Left ventricle myocardium inferior (tissue), 1 donor: ENCODE results near the gene GRIP2. TPM values are rescaled to one million over a fixed set of nuclear protein-coding genes. Genes with fewer than 3 reads are reported as not detected.
A peak's percentile ranks its signal among the peaks of the same experiment; 100 is the strongest.

ENCODE experiments used
- DNase-seq: peaks from one replicate; pipeline ENCODE4 v3.0.0-alpha.2; 2020
- H3K27ac ChIP-seq: fragments of 200-600 bp; replicated peaks from 2 replicates; pipeline ENCODE4 v1.8.0; 2021
- H3K27me3 ChIP-seq: fragments of 200-600 bp; 2 replicates; pipeline ENCODE4 v1.8.0; 2021; ENCODE audit warnings: low read depth
- H3K36me3 ChIP-seq: fragments of 200-600 bp; 2 replicates; pipeline ENCODE4 v1.8.0; 2021
- H3K4me1 ChIP-seq: fragments of 200-600 bp; 2 replicates; pipeline ENCODE4 v1.8.0; 2021
- H3K4me3 ChIP-seq: fragments of 200-600 bp; 2 replicates; pipeline ENCODE4 v1.8.0; 2021; ENCODE audit warnings: mild to moderate bottlenecking, moderate library complexity
- H3K9me3 ChIP-seq: fragments of 200-600 bp; replicated peaks from 2 replicates; pipeline ENCODE4 v1.8.0; 2021
- intact Hi-C: fragments of 100-400 bp; cut with micrococcal nuclease; formaldehyde crosslinking; loops from one replicate; pipeline ENCODE4 v1.11.0; 2022
- long read RNA-seq: library from polyadenylated mRNA; unstranded; transcript quantifications from one replicate; pipeline ENCODE4 v2.0.0, GENCODE V29; 2021
- total RNA-seq: library from RNA; stranded (reverse); fragmentation: NEBNext Ultra II Directional; extraction: Animal tissue kit (Norgen Biotek cat#: 25700); gene quantifications from one replicate; pipeline ENCODE4 v1.2.1, GENCODE V29; 2021
- TF ChIP-seq, protein P1 (sequence below): fragments of 200-600 bp; IDR thresholded peaks from 2 replicates; pipeline ENCODE4 v1.8.0; 2021; ENCODE audit warnings: antibody characterized with exemption, mild to moderate bottlenecking, borderline replicate concordance
- donor health status: DM: no; HTN: yes; CAD: no; lungs with severe emphysema.

The GRIP2 gene
- total RNA-seq: 59.1 TPM
- long read RNA-seq, partial matches to known transcripts: 56 of 82 reads
- long read RNA-seq, other reads (novel, unspliced or antisense): 26 of 82 reads

- intact Hi-C loops: no loop called here
- peak within 1 kb of the TSS; percentile 71 for H3K4me3 ChIP-seq
- TF ChIP-seq, protein P1, sequence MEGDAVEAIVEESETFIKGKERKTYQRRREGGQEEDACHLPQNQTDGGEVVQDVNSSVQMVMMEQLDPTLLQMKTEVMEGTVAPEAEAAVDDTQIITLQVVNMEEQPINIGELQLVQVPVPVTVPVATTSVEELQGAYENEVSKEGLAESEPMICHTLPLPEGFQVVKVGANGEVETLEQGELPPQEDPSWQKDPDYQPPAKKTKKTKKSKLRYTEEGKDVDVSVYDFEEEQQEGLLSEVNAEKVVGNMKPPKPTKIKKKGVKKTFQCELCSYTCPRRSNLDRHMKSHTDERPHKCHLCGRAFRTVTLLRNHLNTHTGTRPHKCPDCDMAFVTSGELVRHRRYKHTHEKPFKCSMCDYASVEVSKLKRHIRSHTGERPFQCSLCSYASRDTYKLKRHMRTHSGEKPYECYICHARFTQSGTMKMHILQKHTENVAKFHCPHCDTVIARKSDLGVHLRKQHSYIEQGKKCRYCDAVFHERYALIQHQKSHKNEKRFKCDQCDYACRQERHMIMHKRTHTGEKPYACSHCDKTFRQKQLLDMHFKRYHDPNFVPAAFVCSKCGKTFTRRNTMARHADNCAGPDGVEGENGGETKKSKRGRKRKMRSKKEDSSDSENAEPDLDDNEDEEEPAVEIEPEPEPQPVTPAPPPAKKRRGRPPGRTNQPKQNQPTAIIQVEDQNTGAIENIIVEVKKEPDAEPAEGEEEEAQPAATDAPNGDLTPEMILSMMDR: no peak
- peak; percentile 61 for DNase-seq
- H3K9me3 ChIP-seq: no peaks in the 10 kb centered on the region
- H3K27me3 ChIP-seq: no peaks in the 10 kb centered on the region
- H3K4me1 ChIP-seq: peaks cover 72% of the 10 kb centered on the region
- H3K36me3 ChIP-seq: no peaks in the 10 kb centered on the region
- peak within 1 kb of the TSS; percentile 91 for H3K27ac ChIP-seq
These were observed at the start of gene GRIP2 for GRCh38 chr3:14539742-14540491. GRIP2 (minus strand) TSS chr3:14540342; CDS start chr3:14540308, 34 bp downstream.

GRCh38 chr3:14588425-14589112 lies 48.4 kb upstream of the GRIP2 start:
- Histone ChIP-seq H3K36me3 (no peaks in the 10 kb centered on the region), H3K4me3 (no peak overlapping the region), H3K9me3 (no peaks in the 10 kb centered on the region), H3K27me3 (peaks cover 85% of the 10 kb centered on the region), H3K4me1 (no peaks in the 10 kb centered on the region), H3K27ac (no peak overlapping the region)
- DNase-seq: no peak
- intact Hi-C loops: no loop called here
- TF ChIP-seq, protein P1: no peak

DNA sequence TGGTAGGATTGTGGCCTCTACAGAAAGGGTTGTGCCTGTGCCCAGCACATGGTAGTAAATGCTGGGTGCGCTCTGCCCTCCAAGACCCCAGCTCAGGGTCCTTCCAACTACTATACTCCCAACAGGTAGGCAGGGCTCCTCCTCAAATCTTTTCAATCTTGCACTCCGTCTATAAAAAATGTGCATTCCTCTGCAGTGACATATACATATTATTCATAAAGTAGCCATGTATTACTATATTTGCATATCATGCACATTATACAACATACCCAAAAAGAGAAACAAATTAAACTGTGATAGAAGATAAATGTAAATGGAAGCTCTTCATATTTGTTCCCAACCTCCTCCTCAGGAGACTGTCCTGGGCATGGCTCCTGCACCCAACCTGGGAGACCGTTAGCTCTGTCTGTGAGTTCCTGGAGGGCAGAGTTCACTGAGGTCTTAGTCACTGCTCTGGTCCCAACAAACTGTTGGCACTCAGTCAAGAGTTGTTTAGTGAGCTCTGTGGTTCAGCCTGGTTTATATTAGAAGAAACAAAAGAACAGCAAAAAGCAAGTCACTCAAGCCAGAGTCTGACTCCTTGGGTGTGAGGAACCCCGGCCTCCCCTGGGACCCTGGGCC lies 47.7 kb upstream of the GRIP2 start:
- Histone ChIP-seq H3K9me3 (no peaks in the 10 kb centered on the region), H3K4me3 (no peak overlapping the region), H3K27ac (no peak overlapping the region), H3K27me3 (peaks cover 85% of the 10 kb centered on the region), H3K36me3 (no peaks in the 10 kb centered on the region), H3K4me1 (no peaks in the 10 kb centered on the region)
- DNase-seq: no peak
- intact Hi-C loops: no loop called here
- TF ChIP-seq, protein P1: no peak

- Histone ChIP-seq H3K36me3 (no peaks in the 10 kb centered on the region), H3K4me1 (no peaks in the 10 kb centered on the region), H3K4me3 (no peak overlapping the region), H3K27ac (no peak overlapping the region), H3K9me3 (no peaks in the 10 kb centered on the region), H3K27me3 (peaks cover 86% of the 10 kb centered on the region)
- no peak for DNase-seq
- intact Hi-C loops: no loop called here
- TF ChIP-seq, protein P1: no peak
These were observed 46.5 kb upstream of the GRIP2 start for GRCh38 chr3:14586611-14587010.

DNA sequence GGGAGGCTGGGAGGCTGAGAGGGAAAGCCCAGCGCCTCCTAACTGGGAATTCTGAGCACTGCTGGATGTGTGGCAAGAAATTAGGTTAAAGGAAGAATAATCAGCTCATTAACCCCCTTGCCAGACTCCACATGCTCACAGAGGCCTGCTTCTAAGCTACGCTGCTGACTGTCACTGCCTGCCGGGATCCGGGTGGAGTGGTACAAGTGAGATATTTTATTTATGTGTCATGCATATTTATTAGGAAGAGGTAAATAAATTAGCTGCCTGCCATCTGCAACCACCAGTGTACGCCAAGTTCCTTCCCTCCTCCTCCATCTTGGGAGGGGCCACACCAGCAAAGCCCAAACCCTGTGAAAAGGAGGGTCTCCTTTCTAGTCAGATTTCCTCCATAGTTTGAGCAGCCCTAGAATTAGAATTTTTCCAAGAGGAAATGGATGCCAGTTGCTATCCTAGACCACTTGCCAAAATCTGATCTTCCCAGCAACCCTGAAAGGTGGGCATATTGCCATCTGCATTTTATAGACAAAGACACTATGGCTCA lies 43.5 kb upstream of the GRIP2 start:
- H3K9me3 ChIP-seq: no peaks in the 10 kb centered on the region
- TF ChIP-seq, protein P1: no peak
- H3K27ac ChIP-seq: no peak overlapping the region
- H3K4me3 ChIP-seq: no peak overlapping the region
- intact Hi-C loops: no loop called here
- H3K36me3 ChIP-seq: no peaks in the 10 kb centered on the region
- no peaks in the 10 kb centered on the region for H3K4me1 ChIP-seq
- DNase-seq: no peak
- H3K27me3 ChIP-seq: peaks cover 88% of the 10 kb centered on the region
